Measurements from ENCODE around the gene WFIKKN2. TPM values are rescaled to one million over a fixed set of nuclear protein-coding genes. Genes with fewer than 3 reads are reported as not detected.

Gene WFIKKN2
- total and polyA plus RNA-seq, 2 of the 13 experiments (the other 11 are each of a cell fraction or from before 2014, with no cell fraction given), result not detected

DNA sequence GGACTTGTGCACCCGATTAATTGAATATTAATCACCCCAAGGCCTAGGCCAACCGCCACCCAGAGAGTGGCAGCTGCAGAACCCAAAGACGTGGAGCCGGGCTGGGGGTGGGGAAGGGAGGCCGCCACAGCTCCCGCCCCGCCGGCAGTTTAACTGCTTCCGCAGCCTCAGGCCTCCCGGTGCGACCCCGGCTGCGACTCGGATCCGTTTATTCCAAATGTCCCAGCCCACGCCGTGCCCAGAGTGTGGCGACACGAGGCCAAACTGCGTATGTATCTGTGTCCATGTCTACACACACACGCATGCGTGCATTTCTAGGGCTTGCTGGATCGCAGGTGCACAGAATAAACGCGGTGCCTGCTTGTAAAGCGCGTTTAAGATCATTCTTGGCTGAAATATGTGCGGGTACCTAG, 31.6 kb downstream of the WFIKKN2 start (continued):
- TF ChIP-seq, protein P1, sequence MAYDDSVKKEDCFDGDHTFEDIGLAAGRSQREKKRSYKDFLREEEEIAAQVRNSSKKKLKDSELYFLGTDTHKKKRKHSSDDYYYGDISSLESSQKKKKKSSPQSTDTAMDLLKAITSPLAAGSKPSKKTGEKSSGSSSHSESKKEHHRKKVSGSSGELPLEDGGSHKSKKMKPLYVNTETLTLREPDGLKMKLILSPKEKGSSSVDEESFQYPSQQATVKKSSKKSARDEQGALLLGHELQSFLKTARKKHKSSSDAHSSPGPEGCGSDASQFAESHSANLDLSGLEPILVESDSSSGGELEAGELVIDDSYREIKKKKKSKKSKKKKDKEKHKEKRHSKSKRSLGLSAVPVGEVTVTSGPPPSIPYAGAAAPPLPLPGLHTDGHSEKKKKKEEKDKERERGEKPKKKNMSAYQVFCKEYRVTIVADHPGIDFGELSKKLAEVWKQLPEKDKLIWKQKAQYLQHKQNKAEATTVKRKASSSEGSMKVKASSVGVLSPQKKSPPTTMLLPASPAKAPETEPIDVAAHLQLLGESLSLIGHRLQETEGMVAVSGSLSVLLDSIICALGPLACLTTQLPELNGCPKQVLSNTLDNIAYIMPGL (CRISPR knock-in tag; IDR thresholded peaks at IDR 0.05; ENCODE audit: borderline replicate concordance in 1 of 2, low read depth in 1 of 2), result 0 out of 4 replicates have a peak, but pooled peaks of 1 of the 2 experiments have one; percentile 16
- TF ChIP-seq ZNF629 (CRISPR knock-in tag; conservative IDR thresholded peaks at IDR 0.05) (peak; percentile 22; the same call in 1 of the 2 replicates), SYNCRIP (IDR thresholded peaks at IDR 0.05; ENCODE audit: insufficient read depth, low read depth, low read length) (no peak), ARID5B (CRISPR knock-in tag; IDR thresholded peaks at IDR 0.05) (no peak), SP140L (CRISPR knock-in tag; IDR thresholded peaks at IDR 0.05; ENCODE audit: borderline replicate concordance) (no peak), HOXA7 (CRISPR knock-in tag; IDR thresholded peaks at IDR 0.05) (peak; percentile 91; the same call in 1 of the 2 replicates), CEBPB (IDR thresholded peaks at IDR 0.05; ENCODE audit: borderline replicate concordance, low read depth, low read length) (no peak), SETDB1 (CRISPR knock-in tag; IDR thresholded peaks at IDR 0.05; ENCODE audit: borderline replicate concordance) (no peak), TCF7 (IDR thresholded peaks at IDR 0.05; ENCODE audit: low read depth) (no peak), ZNF775 (CRISPR knock-in tag; IDR thresholded peaks at IDR 0.05; ENCODE audit: borderline replicate concordance) (no peak), ZIK1 (CRISPR knock-in tag; IDR thresholded peaks at IDR 0.05; ENCODE audit: borderline replicate concordance, low read depth) (no peak; the same call in 1 of the 2 replicates), SRSF1 (optimal IDR thresholded peaks at IDR 0.05; ENCODE audit: low read depth, low read length) (peak; percentile 78), KDM6A (CRISPR knock-in tag; IDR thresholded peaks at IDR 0.05; ENCODE audit: low read depth) (no peak), MAFF (IDR thresholded peaks at IDR 0.05; ENCODE audit: low read depth, low read length) (no peak), GATA4 (IDR thresholded peaks at IDR 0.05; ENCODE audit: borderline replicate concordance, low read depth) (no peak), ZEB1 (IDR thresholded peaks at IDR 0.05; ENCODE audit: insufficient replicate concordance, low read depth) (no peak), ZSCAN25 (CRISPR knock-in tag; IDR thresholded peaks at IDR 0.05) (no peak), ZKSCAN8 (CRISPR knock-in tag; IDR thresholded peaks at IDR 0.05; ENCODE audit: borderline replicate concordance) (no peak), ZNF670 (CRISPR knock-in tag; IDR thresholded peaks at IDR 0.05; ENCODE audit: borderline replicate concordance) (no peak; the same call in 1 of the 2 replicates), ZNF383 (CRISPR knock-in tag; IDR thresholded peaks at IDR 0.05; ENCODE audit: borderline replicate concordance) (no peak), ZNF253 (CRISPR knock-in tag; IDR thresholded peaks at IDR 0.05; ENCODE audit: borderline replicate concordance) (no peak; the same call in 1 of the 2 replicates)
- TF ChIP-seq, protein P2, sequence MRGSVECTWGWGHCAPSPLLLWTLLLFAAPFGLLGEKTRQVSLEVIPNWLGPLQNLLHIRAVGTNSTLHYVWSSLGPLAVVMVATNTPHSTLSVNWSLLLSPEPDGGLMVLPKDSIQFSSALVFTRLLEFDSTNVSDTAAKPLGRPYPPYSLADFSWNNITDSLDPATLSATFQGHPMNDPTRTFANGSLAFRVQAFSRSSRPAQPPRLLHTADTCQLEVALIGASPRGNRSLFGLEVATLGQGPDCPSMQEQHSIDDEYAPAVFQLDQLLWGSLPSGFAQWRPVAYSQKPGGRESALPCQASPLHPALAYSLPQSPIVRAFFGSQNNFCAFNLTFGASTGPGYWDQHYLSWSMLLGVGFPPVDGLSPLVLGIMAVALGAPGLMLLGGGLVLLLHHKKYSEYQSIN (CRISPR knock-in tag; IDR thresholded peaks at IDR 0.05; ENCODE audit: borderline replicate concordance), result no peak
- TF ChIP-seq, protein P3, sequence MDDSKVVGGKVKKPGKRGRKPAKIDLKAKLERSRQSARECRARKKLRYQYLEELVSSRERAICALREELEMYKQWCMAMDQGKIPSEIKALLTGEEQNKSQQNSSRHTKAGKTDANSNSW (CRISPR knock-in tag; IDR thresholded peaks at IDR 0.05; ENCODE audit: borderline replicate concordance), result peak; percentile 20; the same call in 1 of the 2 replicates
